ENCODE data around the gene SERPINA12. TPM values are rescaled to one million over a fixed set of nuclear protein-coding genes. Genes with fewer than 3 reads are reported as not detected.

The SERPINA12 gene
- total and polyA plus RNA-seq, 10 of the 15 experiments (the other 5 are each of a cell fraction or from before 2014, with no cell fraction given) = not detected

DNA sequence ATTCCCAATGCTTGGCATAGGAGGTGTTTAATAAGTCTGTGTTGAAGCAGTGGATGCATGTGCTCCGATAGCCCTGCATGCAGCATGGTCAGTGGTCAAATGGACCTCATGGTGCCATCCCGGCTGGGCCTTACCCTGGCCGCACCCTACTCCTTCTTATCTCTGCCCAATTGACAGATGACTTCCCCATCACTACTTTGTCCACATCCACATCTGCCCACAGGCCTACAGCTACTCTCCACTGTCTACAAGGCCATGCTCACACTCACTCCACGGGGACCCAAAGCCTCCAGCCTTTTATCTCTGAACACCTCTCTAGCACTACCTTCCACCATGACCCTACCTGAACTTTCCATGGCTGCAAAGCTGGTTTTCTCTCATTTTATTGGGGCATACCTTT is 68.1 kb downstream of the SERPINA12 start:
- SMC1A ChIA-PET (ENCODE audit: uncharacterized antibody, unreplicated experiment) = no interaction called here
- in situ Hi-C loops (cut with MboI) = no loop called here
- no peaks in the 10 kb centered on the region for H3K4me1 ChIP-seq (ENCODE audit: control insufficient read depth, insufficient read depth, low read length)

More for the DNA sequence above, 68.1 kb downstream of the SERPINA12 start:
- intact Hi-C loops (cut with micrococcal nuclease; ENCODE audit: unreplicated experiment) = no loop called here
- Histone ChIP-seq H4K20me1 (ENCODE audit: control insufficient read depth, insufficient read depth) (no peaks in the 10 kb centered on the region), H3K9ac (ENCODE audit: control insufficient read depth, insufficient read depth, low read length) (no peak overlapping the region), H3K27me3 (replicated peaks in 1 of 2; ENCODE audit: control insufficient read depth in 2 of 2, insufficient read depth in 2 of 2, low read length in 1 of 2) (no peaks in the 10 kb centered on the region; a peak in 1 of 4 replicates), H3K79me2 (ENCODE audit: control insufficient read depth, insufficient read depth, low read length) (no peaks in the 10 kb centered on the region), H3K9me3 (replicated peaks; ENCODE audit: control insufficient read depth, insufficient read depth, low read length) (no peaks in the 10 kb centered on the region; the same call in 2 of the 3 replicates), H3K27ac (ENCODE audit: control insufficient read depth, insufficient read depth) (no peak overlapping the region), H3K4me2 (ENCODE audit: control insufficient read depth, insufficient read depth) (no peak overlapping the region), H3K4me3 (no peak overlapping the region), H3K36me3 (ENCODE audit: control insufficient read depth in 2 of 2, insufficient read depth in 2 of 2, low read length in 1 of 2) (no peaks in the 10 kb centered on the region), H2AFZ (ENCODE audit: control insufficient read depth, low read depth, low read length) (no peak overlapping the region)
- ChIA-PET CTCF (interaction anchor here (1.5 kb wide), 1 partner anchor 45 kb away, joined by 3 read pairs; no protein-coding TSS in a partner anchor), POLR2A (no interaction called here), RAD21 (ENCODE audit: unreplicated experiment) (no interaction called here)
- DNase-seq (ENCODE audit: low read depth, low spot score) (no peak), FAIRE-seq (no peak), ATAC-seq (no peak)
- WGBS (ENCODE audit: insufficient coverage, insufficient replicate concordance, low lambda C conversion rate, missing lambda C conversion rate) = 50% methylated on average over 4 of the region's 4 CpGs
- BruUV-seq (replicated peaks) = no TSS peak
- TF ChIP-seq MTA2 (IDR thresholded peaks at IDR 0.05; ENCODE audit: low read depth) (no peak), ASH2L (IDR thresholded peaks at IDR 0.05; ENCODE audit: borderline replicate concordance, low read depth) (no peak), GATAD2B (conservative IDR thresholded peaks at IDR 0.05; ENCODE audit: low read depth) (no peak), LARP7 (IDR thresholded peaks at IDR 0.05) (no peak), NRF1 (conservative IDR thresholded peaks at IDR 0.05; ENCODE audit: low read depth, low read length) (no peak), BACH1 (IDR thresholded peaks at IDR 0.05; ENCODE audit: borderline replicate concordance) (no peak), DPF2 (IDR thresholded peaks at IDR 0.05) (no peak)
- TF ChIP-seq, protein P1, sequence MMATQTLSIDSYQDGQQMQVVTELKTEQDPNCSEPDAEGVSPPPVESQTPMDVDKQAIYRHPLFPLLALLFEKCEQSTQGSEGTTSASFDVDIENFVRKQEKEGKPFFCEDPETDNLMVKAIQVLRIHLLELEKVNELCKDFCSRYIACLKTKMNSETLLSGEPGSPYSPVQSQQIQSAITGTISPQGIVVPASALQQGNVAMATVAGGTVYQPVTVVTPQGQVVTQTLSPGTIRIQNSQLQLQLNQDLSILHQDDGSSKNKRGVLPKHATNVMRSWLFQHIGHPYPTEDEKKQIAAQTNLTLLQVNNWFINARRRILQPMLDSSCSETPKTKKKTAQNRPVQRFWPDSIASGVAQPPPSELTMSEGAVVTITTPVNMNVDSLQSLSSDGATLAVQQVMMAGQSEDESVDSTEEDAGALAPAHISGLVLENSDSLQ (IDR thresholded peaks at IDR 0.05) = no peak
- TF ChIP-seq, protein P2, sequence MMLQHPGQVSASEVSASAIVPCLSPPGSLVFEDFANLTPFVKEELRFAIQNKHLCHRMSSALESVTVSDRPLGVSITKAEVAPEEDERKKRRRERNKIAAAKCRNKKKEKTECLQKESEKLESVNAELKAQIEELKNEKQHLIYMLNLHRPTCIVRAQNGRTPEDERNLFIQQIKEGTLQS (IDR thresholded peaks at IDR 0.05; ENCODE audit: borderline replicate concordance, extremely low read depth, low read depth, low read length) = no peak
- TF ChIP-seq, protein P3, sequence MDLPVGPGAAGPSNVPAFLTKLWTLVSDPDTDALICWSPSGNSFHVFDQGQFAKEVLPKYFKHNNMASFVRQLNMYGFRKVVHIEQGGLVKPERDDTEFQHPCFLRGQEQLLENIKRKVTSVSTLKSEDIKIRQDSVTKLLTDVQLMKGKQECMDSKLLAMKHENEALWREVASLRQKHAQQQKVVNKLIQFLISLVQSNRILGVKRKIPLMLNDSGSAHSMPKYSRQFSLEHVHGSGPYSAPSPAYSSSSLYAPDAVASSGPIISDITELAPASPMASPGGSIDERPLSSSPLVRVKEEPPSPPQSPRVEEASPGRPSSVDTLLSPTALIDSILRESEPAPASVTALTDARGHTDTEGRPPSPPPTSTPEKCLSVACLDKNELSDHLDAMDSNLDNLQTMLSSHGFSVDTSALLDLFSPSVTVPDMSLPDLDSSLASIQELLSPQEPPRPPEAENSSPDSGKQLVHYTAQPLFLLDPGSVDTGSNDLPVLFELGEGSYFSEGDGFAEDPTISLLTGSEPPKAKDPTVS (IDR thresholded peaks at IDR 0.05; ENCODE audit: low read depth, low read length) = no peak

All from GM12878 (cell line).